ENCODE data around the gene C12orf56.

The C12orf56 gene

GRCh38 chr12:64273527-64274403 lies 116.8 kb downstream of the C12orf56 start:
- TF ChIP-seq TAF1 (IDR thresholded peaks at IDR 0.05; ENCODE audit: low read depth) (no peak), REST (IDR thresholded peaks at IDR 0.05; ENCODE audit: low read depth) (no peak), ZBTB7A (IDR thresholded peaks at IDR 0.05; ENCODE audit: low read depth) (no peak), YY1 (IDR thresholded peaks at IDR 0.05; ENCODE audit: low read depth) (peak; percentile 38; the same call in 1 of the 2 replicates), RAD21 (IDR thresholded peaks at IDR 0.05; ENCODE audit: low read depth) (peak; percentile 83), USF1 (IDR thresholded peaks at IDR 0.05) (no peak), FOXM1 (IDR thresholded peaks at IDR 0.05; ENCODE audit: borderline replicate concordance, low read depth) (no peak), TEAD4 (IDR thresholded peaks at IDR 0.05) (no peak; the same call in 1 of the 2 replicates), EGR1 (IDR thresholded peaks at IDR 0.05) (no peak), MAX (IDR thresholded peaks at IDR 0.05) (0 out of 2 replicates have a peak, but pooled peaks have one; percentile 27)

- TF ChIP-seq YY1 (IDR thresholded peaks at IDR 0.05; ENCODE audit: low read depth) = no peak
- no peak for TF ChIP-seq CREB1 (IDR thresholded peaks at IDR 0.05; ENCODE audit: low read depth)
- no peak for TF ChIP-seq EP300 (IDR thresholded peaks at IDR 0.05; ENCODE audit: borderline replicate concordance)
- no peak for TF ChIP-seq NFIC (IDR thresholded peaks at IDR 0.05)
- TF ChIP-seq EGR1 (IDR thresholded peaks at IDR 0.05) = no peak
- no peak for TF ChIP-seq FOXM1 (IDR thresholded peaks at IDR 0.05; ENCODE audit: borderline replicate concordance, low read depth)
- TF ChIP-seq CEBPB (IDR thresholded peaks at IDR 0.05) = no peak
- no peak for TF ChIP-seq REST (IDR thresholded peaks at IDR 0.05; ENCODE audit: low read depth)
- TF ChIP-seq USF1 (IDR thresholded peaks at IDR 0.05) = no peak
- no peak for TF ChIP-seq TCF12 (IDR thresholded peaks at IDR 0.05; ENCODE audit: low read depth)
- no peak for TF ChIP-seq ZBTB7A (IDR thresholded peaks at IDR 0.05; ENCODE audit: low read depth)
- TF ChIP-seq TAF1 (IDR thresholded peaks at IDR 0.05; ENCODE audit: low read depth) = no peak
- TF ChIP-seq MAX (IDR thresholded peaks at IDR 0.05) = no peak
- no peak for TF ChIP-seq TEAD4 (IDR thresholded peaks at IDR 0.05)
- TF ChIP-seq RAD21 (IDR thresholded peaks at IDR 0.05; ENCODE audit: low read depth) = no peak
Observed at GRCh38 chr12:64270411-64270810, 120.1 kb downstream of the C12orf56 start.

GRCh38 chr12:64269161-64269560 lies 121.4 kb downstream of the C12orf56 start:
- TF ChIP-seq REST (IDR thresholded peaks at IDR 0.05; ENCODE audit: low read depth) = no peak
- no peak for TF ChIP-seq MAX (IDR thresholded peaks at IDR 0.05)
- TF ChIP-seq NFIC (IDR thresholded peaks at IDR 0.05) = no peak
- TF ChIP-seq TAF1 (IDR thresholded peaks at IDR 0.05; ENCODE audit: low read depth) = no peak
- no peak for TF ChIP-seq RAD21 (IDR thresholded peaks at IDR 0.05; ENCODE audit: low read depth)
- no peak for TF ChIP-seq CEBPB (IDR thresholded peaks at IDR 0.05)
- TF ChIP-seq USF1 (IDR thresholded peaks at IDR 0.05) = no peak
- TF ChIP-seq CREB1 (IDR thresholded peaks at IDR 0.05; ENCODE audit: low read depth) = no peak
- TF ChIP-seq TCF12 (IDR thresholded peaks at IDR 0.05; ENCODE audit: low read depth) = no peak
- no peak for TF ChIP-seq FOXM1 (IDR thresholded peaks at IDR 0.05; ENCODE audit: borderline replicate concordance, low read depth)
- TF ChIP-seq ZBTB7A (IDR thresholded peaks at IDR 0.05; ENCODE audit: low read depth) = no peak
- TF ChIP-seq EP300 (IDR thresholded peaks at IDR 0.05; ENCODE audit: borderline replicate concordance) = no peak
- no peak for TF ChIP-seq TEAD4 (IDR thresholded peaks at IDR 0.05)
- no peak for TF ChIP-seq YY1 (IDR thresholded peaks at IDR 0.05; ENCODE audit: low read depth)
- TF ChIP-seq EGR1 (IDR thresholded peaks at IDR 0.05) = no peak
